Suprapubic skin (tissue), 4 donors: Measurements from ENCODE around the gene MR1. TPM values are rescaled to one million over a fixed set of nuclear protein-coding genes. Genes with fewer than 3 reads are reported as not detected.

Source experiments
- DNase-seq, 2 donors: peaks; one replicate each; pipeline ENCODE4 v3.0.0-alpha.2; 2019; ENCODE audit warnings: low spot score in 2 of 2
- H3K27ac ChIP-seq: fragments of 200-600 bp; sonication (generic); one replicate; pipeline ENCODE4 v1.5.1; 2019
- H3K27me3 ChIP-seq: fragments of 200-600 bp; sonication (generic); one replicate; pipeline ENCODE4 v1.5.1; 2019
- H3K36me3 ChIP-seq: fragments of 200-600 bp; sonication (generic); one replicate; pipeline ENCODE4 v1.5.1; 2019
- H3K4me1 ChIP-seq: fragments of 200-600 bp; sonication (generic); one replicate; pipeline ENCODE4 v1.5.1; 2019
- H3K4me3 ChIP-seq: fragments of 200-600 bp; sonication (generic); one replicate; pipeline ENCODE4 v1.5.1; 2019; ENCODE audit warnings: mild to moderate bottlenecking
- H3K9me3 ChIP-seq: fragments of 200-600 bp; sonication (generic); one replicate; pipeline ENCODE4 v1.5.1; 2019
- CTCF ChIP-seq, 2 donors: fragments of 200-600 bp in 1 of 2; fragments of 450-650 bp in 1 of 2; sonication (generic) in 1 of 2; IDR thresholded peaks; one replicate each; pipeline ENCODE4 v1.5.1; 2016 to 2019; ENCODE audit warnings: antibody characterized with exemption in 2 of 2, mild to moderate bottlenecking in 1 of 2, moderate library complexity in 1 of 2
- EP300 ChIP-seq: sonication (generic); formaldehyde crosslinking; IDR thresholded peaks from one replicate; pipeline ENCODE4 v1.6.1; 2017; ENCODE audit warnings: antibody characterized with exemption
- POLR2A ChIP-seq, 2 donors: fragments of 450-650 bp; IDR thresholded peaks; one replicate each; pipeline ENCODE4 v1.6.1; 2017; ENCODE audit warnings: antibody characterized with exemption in 2 of 2, mild to moderate bottlenecking in 2 of 2, moderate library complexity in 2 of 2
- POLR2AphosphoS5 ChIP-seq, 3 donors: sonication (generic); formaldehyde crosslinking; IDR thresholded peaks; one replicate each; pipeline ENCODE4 v1.6.1; 2017; ENCODE audit warnings: antibody characterized with exemption in 3 of 3
- WGBS: methylation state at CpG from one replicate; pipeline ENCODE4 v1.1.5; 2018; 5-methylcytosine and 5-hydroxymethylcytosine counted together
- total RNA-seq, 4 donors: library from RNA; depleted of rRNA; stranded (reverse); fragments of >200 nt; gene quantifications; one replicate each; pipeline ENCODE4 v1.1.0, GENCODE V29; 2016

Gene MR1
- total RNA-seq, 4 donors from 2014 or later: 10.5 to 29.5 (median 14.5) TPM

GRCh38 chr1:181014477-181015250 is 19.1 kb upstream of the MR1 start:
- no peak for TF ChIP-seq POLR2AphosphoS5 (IDR thresholded peaks at IDR 0.05)
- no peak for TF ChIP-seq CTCF (IDR thresholded peaks at IDR 0.05)
- TF ChIP-seq POLR2A (IDR thresholded peaks at IDR 0.05): no peak
- TF ChIP-seq EP300: no peak
- no peaks in the 10 kb centered on the region for H3K36me3 ChIP-seq
- no peak overlapping the region for H3K4me3 ChIP-seq
- no peak for DNase-seq
- H3K9me3 ChIP-seq: no peaks in the 10 kb centered on the region
- no peaks in the 10 kb centered on the region for H3K27me3 ChIP-seq
- no peak overlapping the region for H3K27ac ChIP-seq
- H3K4me1 ChIP-seq: peaks cover 52% of the 10 kb centered on the region
- WGBS: 64% methylated on average over 2 of the region's 2 CpGs

DNA sequence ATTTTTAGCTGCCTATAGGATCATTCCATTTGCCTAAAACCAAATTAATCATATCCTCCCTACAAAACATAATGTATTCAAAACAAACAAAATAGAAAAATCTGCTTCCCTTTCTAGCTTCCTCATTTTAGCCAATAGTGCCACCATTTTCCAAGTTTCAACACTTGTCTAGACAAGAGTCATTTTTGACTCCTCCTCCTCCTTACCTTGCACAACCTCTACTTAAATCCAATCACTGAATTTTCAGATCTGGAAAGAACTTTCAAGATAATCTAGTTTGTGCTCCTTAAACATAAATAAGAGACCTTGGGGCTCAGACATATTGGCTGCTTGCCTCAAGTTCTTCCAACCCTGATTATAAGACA is 18.6 kb upstream of the MR1 start:
- Histone ChIP-seq H3K4me3 (no peak overlapping the region), H3K36me3 (no peaks in the 10 kb centered on the region), H3K27me3 (no peaks in the 10 kb centered on the region), H3K27ac (no peak overlapping the region), H3K4me1 (peaks cover 56% of the 10 kb centered on the region), H3K9me3 (no peaks in the 10 kb centered on the region)
- no peak for DNase-seq
- TF ChIP-seq POLR2A (IDR thresholded peaks at IDR 0.05): no peak
- TF ChIP-seq CTCF (IDR thresholded peaks at IDR 0.05): no peak
- TF ChIP-seq EP300: no peak
- TF ChIP-seq POLR2AphosphoS5 (IDR thresholded peaks at IDR 0.05): no peak

DNA sequence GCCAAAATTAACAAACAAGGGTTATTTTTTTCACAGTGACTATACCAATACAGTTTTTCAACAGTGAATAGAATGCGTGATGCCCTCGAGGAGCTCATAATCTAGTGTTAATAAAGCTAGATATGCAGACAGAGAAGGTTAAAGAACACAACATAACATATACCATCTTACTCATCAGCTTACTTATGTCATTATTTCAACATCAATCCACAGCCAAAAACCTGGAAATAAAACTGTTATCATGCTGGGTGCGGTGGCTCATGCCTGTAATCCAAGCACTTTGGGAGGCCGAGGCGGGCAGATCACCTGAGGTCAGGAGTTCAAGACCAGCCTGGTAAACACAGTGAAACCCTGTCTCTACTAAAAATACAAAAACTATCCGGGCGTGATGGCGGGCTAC is 17.2 kb upstream of the MR1 start:
- Histone ChIP-seq H3K9me3 (no peaks in the 10 kb centered on the region), H3K36me3 (no peaks in the 10 kb centered on the region), H3K4me3 (no peak overlapping the region), H3K4me1 (peaks cover 56% of the 10 kb centered on the region), H3K27ac (no peak overlapping the region), H3K27me3 (no peaks in the 10 kb centered on the region)
- TF ChIP-seq CTCF (IDR thresholded peaks at IDR 0.05): no peak
- no peak for TF ChIP-seq EP300
- TF ChIP-seq POLR2AphosphoS5 (IDR thresholded peaks at IDR 0.05): no peak
- TF ChIP-seq POLR2A (IDR thresholded peaks at IDR 0.05): no peak
- no peak for DNase-seq
- 71% methylated on average over 8 of the region's 8 CpGs for WGBS

- Histone ChIP-seq H3K27ac (no peak overlapping the region), H3K9me3 (no peaks in the 10 kb centered on the region), H3K4me3 (no peak overlapping the region), H3K27me3 (no peaks in the 10 kb centered on the region), H3K36me3 (no peaks in the 10 kb centered on the region), H3K4me1 (peaks cover 50% of the 10 kb centered on the region)
- no peak for DNase-seq
- TF ChIP-seq POLR2A (IDR thresholded peaks at IDR 0.05) (no peak), POLR2AphosphoS5 (IDR thresholded peaks at IDR 0.05) (no peak), CTCF (IDR thresholded peaks at IDR 0.05) (no peak), EP300 (no peak)
- 78% methylated on average over 1 of the region's 1 CpG for WGBS
Observed at GRCh38 chr1:181018901-181019681, 14.7 kb upstream of the MR1 start.

DNA sequence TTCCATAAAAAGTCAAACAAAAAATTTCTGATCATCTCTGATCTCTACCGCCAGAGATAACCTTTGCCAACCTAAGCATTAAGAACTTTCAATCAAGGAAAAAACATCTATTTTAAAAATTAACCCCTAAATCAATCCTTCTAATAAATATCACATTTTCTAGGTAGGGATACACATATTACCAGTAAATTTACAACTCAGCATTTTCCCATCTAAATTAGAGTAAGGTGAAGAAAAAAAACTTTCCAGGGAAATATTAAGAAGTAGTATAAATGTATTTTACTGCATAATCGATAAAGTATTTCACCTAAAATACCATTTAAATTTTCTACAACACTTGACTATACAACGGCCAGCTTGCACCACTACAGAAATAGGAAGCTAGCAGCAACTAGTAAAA is 12.6 kb upstream of the MR1 start:
- Histone ChIP-seq H3K4me3 (peak overlapping the region; percentile 74), H3K4me1 (peaks cover 35% of the 10 kb centered on the region), H3K36me3 (no peaks in the 10 kb centered on the region), H3K27me3 (no peaks in the 10 kb centered on the region), H3K27ac (peak overlapping the region; percentile 95), H3K9me3 (no peaks in the 10 kb centered on the region)
- TF ChIP-seq CTCF (IDR thresholded peaks at IDR 0.05) (no peak), POLR2AphosphoS5 (IDR thresholded peaks at IDR 0.05) (no peak), EP300 (no peak), POLR2A (IDR thresholded peaks at IDR 0.05) (no peak)
- DNase-seq: no peak
- WGBS: 32% methylated on average over 3 of the region's 3 CpGs
